ENCODE data around the gene CDKL1.

- TF ChIP-seq CTCF (optimal IDR thresholded peaks at IDR 0.05 in 1 of 3, IDR thresholded peaks at IDR 0.05 in 1 of 3, conservative IDR thresholded peaks at IDR 0.05 in 1 of 3; ENCODE audit: extremely low read depth in 1 of 3, insufficient read depth in 2 of 3, low read length in 3 of 3) (no peak), EZH2 (IDR thresholded peaks at IDR 0.05; ENCODE audit: low read length) (no peak)
Observed at GRCh38 chr14:50421499-50421898, 24.8 kb upstream of the CDKL1 start.

Data from keratinocyte (primary cell).